ENCODE data around the gene CCNH. TPM values are rescaled to one million over a fixed set of nuclear protein-coding genes. Genes with fewer than 3 reads are reported as not detected.

CCNH gene
- total RNA-seq, 4 donors from 2014 or later, result 51.4 to 128 (median 54.5) TPM

- Histone ChIP-seq H3K9me3 (no peaks in the 10 kb centered on the region), H3K27me3 (no peaks in the 10 kb centered on the region), H3K27ac (no peak overlapping the region), H3K4me3 (no peak overlapping the region), H3K36me3 (peaks cover 12% of the 10 kb centered on the region), H3K4me1 (no peaks in the 10 kb centered on the region)
- TF ChIP-seq POLR2AphosphoS5 (IDR thresholded peaks at IDR 0.05), result no peak
- TF ChIP-seq POLR2A (IDR thresholded peaks at IDR 0.05), result no peak
- no peak for TF ChIP-seq CTCF (IDR thresholded peaks at IDR 0.05)
- TF ChIP-seq EP300 (IDR thresholded peaks at IDR 0.05), result no peak
- 97% methylated on average over 11 of the region's 11 CpGs for WGBS
- no peak for DNase-seq (ENCODE audit: low spot score in 2 of 2)
These were observed 52.6 kb downstream of the CCNH start for GRCh38 chr5:87360132-87360531.

GRCh38 chr5:87359106-87359505 lies 53.6 kb downstream of the CCNH start:
- Histone ChIP-seq H3K9me3 (no peaks in the 10 kb centered on the region), H3K27me3 (no peaks in the 10 kb centered on the region), H3K4me3 (no peak overlapping the region), H3K36me3 (peaks cover 16% of the 10 kb centered on the region), H3K4me1 (no peaks in the 10 kb centered on the region), H3K27ac (no peak overlapping the region)
- DNase-seq (ENCODE audit: low spot score in 2 of 2), result no peak
- 92% methylated on average over 2 of the region's 2 CpGs for WGBS
- TF ChIP-seq CTCF (IDR thresholded peaks at IDR 0.05) (no peak), EP300 (IDR thresholded peaks at IDR 0.05) (no peak), POLR2AphosphoS5 (IDR thresholded peaks at IDR 0.05) (no peak), POLR2A (IDR thresholded peaks at IDR 0.05) (no peak)

DNA sequence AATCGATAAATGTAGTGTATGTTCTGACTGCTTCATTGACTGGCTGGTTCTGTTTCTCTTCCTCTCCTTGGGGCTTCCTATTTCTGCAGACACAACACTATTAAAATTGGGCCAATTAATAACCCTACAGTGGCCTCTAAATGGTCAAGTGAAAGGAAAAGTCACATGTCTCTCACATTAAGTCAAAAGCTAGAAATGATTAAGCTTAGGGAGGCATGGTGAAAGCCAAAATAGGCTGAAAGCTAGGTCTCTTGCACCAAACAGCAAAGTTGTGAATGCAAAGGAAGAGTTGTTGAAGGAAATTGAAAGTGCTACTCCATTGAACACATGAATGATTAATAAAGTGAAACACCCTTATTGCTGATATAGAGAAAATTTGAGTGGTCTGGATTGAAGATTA lies 58.2 kb downstream of the CCNH start:
- 86% methylated on average over 1 of the region's 1 CpG for WGBS
- TF ChIP-seq POLR2AphosphoS5 (IDR thresholded peaks at IDR 0.05) (no peak), CTCF (IDR thresholded peaks at IDR 0.05) (no peak), EP300 (IDR thresholded peaks at IDR 0.05) (no peak)
- no peak overlapping the region for H3K27ac ChIP-seq
- DNase-seq (ENCODE audit: low spot score in 2 of 2), result no peak
- no peaks in the 10 kb centered on the region for H3K27me3 ChIP-seq
- H3K4me1 ChIP-seq, result no peaks in the 10 kb centered on the region
- H3K9me3 ChIP-seq, result no peaks in the 10 kb centered on the region
- H3K36me3 ChIP-seq, result peaks cover 28% of the 10 kb centered on the region
- no peak overlapping the region for H3K4me3 ChIP-seq

DNA sequence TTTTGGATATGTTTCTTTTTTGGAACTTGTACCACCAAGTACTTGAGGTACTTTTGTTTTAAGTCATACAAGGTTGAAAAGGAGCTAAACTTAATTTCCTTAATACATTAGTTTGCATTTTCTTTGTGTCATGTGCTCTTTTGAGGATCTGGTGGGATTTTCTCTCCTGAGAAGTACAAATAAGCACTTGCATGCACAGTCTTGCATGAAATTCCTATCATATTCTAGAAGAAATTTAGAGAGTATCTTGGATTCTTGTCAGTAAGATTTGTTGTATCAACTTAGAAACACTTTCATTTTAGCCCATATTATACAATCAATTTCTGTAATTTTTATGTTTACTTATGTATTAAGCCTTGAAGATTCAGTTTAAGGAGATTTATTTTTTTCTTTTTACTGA lies 64.9 kb downstream of the CCNH start:
- no peaks in the 10 kb centered on the region for H3K27me3 ChIP-seq
- peaks cover 7% of the 10 kb centered on the region for H3K36me3 ChIP-seq
- TF ChIP-seq POLR2A (IDR thresholded peaks at IDR 0.05) (no peak), POLR2AphosphoS5 (IDR thresholded peaks at IDR 0.05) (no peak), CTCF (IDR thresholded peaks at IDR 0.05) (no peak)
- no peak overlapping the region for H3K4me3 ChIP-seq
- H3K4me1 ChIP-seq, result peaks cover 4% of the 10 kb centered on the region
- no peaks in the 10 kb centered on the region for H3K9me3 ChIP-seq
- no peak for DNase-seq (ENCODE audit: low spot score in 2 of 2)
- H3K27ac ChIP-seq, result no peak overlapping the region

DNA sequence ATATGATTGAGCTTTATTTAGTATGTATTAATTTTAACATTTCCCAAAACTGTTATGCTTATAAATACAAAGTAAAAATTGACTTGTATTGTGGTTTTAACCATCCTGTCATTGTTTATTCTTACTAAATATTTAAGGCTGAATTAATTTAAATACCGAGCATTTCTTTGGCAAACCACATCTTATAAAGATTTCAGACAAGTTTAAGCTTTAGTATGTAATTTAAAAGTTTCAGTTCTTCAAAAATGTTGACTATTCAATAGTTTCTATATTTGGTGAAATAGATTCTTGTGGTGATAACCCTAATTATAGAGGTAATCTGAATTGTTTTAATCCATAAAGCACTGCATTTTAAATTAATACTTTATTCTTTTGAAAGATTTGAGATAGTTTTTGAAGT lies 65.5 kb downstream of the CCNH start:
- 83% methylated on average over 1 of the region's 1 CpG for WGBS
- peaks cover 4% of the 10 kb centered on the region for H3K4me1 ChIP-seq
- H3K36me3 ChIP-seq, result peaks cover 9% of the 10 kb centered on the region
- H3K9me3 ChIP-seq, result no peaks in the 10 kb centered on the region
- H3K27ac ChIP-seq, result no peak overlapping the region
- H3K4me3 ChIP-seq, result no peak overlapping the region
- no peak for DNase-seq (ENCODE audit: low spot score in 2 of 2)
- H3K27me3 ChIP-seq, result no peaks in the 10 kb centered on the region
- TF ChIP-seq POLR2A (IDR thresholded peaks at IDR 0.05) (no peak), CTCF (IDR thresholded peaks at IDR 0.05) (no peak), POLR2AphosphoS5 (IDR thresholded peaks at IDR 0.05) (no peak), EP300 (IDR thresholded peaks at IDR 0.05) (no peak)

Other genes with a start within 250 kb of the CCNH start
- 10 to 100 TPM; 18.8 to 35.3 (median 26.6) TPM for gene RASA1, start 145.0 kb downstream of the CCNH start, total RNA-seq